K562 (cell line): ENCODE measurements around the gene HLA-DPA1. TPM values are rescaled to one million over a fixed set of nuclear protein-coding genes. Genes with fewer than 3 reads are reported as not detected.

Experiments
- ATAC-seq: fragments of 200-7000 bp; cut with Tn5 transposase; 3 replicates; pipeline ENCODE4 v1.9.1; 2020; ENCODE audit warnings: moderate library complexity
- BruUV-seq: library from RNA; stranded (reverse); fragments of 400-500 nt; replicated peaks from 2 replicates; lab custom pipeline; 2021; lab: Mats Ljungman, UMichigan
- CTCF ChIA-PET: fragments of 300-600 bp; formaldehyde crosslinking; extraction: SDS; loops from one replicate; lab custom pipeline; 2021; ENCODE audit warnings: low intra/inter-chr PET ratio; lab: Yijun Ruan, JAX
- POLR2A ChIA-PET: fragments of 300-600, 350-650 bp; sonication (Branson Sonifier 250); formaldehyde crosslinking; extraction: SDS; loops from one replicate; lab custom pipeline; 2021; ENCODE audit warnings: antibody characterized with exemption, inconsistent platforms; lab: Yijun Ruan, JAX
- DNase-seq, 4 experiments: peaks; one replicate each; pipeline versions ENCODE4 v3.0.0 to v3.0.0-alpha.2; 2011 to 2018; ENCODE audit warnings: low spot score in 3 of 4, mixed read lengths in 3 of 4; ENCODE audit errors: extremely low read depth in 1 of 4
- FAIRE-seq: peaks from 2 replicates; lab custom pipeline; 2011; peaks lifted over from hg19 to GRCh38; lab: Jason Lieb, UNC
- H2AFZ ChIP-seq: 2 replicates; pipeline ENCODE4 v1.6.0; 2011; ENCODE audit warnings: low read depth, low read length, control low read depth, inconsistent platforms
- H3K27ac ChIP-seq: fragments of 200-600 bp; 3 replicates; pipeline ENCODE4 v1.8.0; 2011; ENCODE audit warnings: low read depth, mild to moderate bottlenecking, control low read depth, inconsistent platforms, low read length, moderate library complexity, mixed read lengths; ENCODE audit errors: extremely low read depth
- H3K27me3 ChIP-seq, 2 experiments: fragments of 300-600 bp in 1 of 2; 2 replicates in 1 of 2; 3 replicates in 1 of 2; pipeline versions ENCODE4 v1.6.0 to v1.8.0; 2011; ENCODE audit warnings: inconsistent platforms in 2 of 2, low read length in 2 of 2, mild to moderate bottlenecking in 1 of 2, mixed read lengths in 1 of 2, moderate library complexity in 1 of 2; ENCODE audit not compliant: control insufficient read depth in 2 of 2, insufficient read depth in 2 of 2
- H3K36me3 ChIP-seq: fragments of 300-600 bp; 3 replicates; pipeline ENCODE4 v1.8.0; 2011; ENCODE audit warnings: mild to moderate bottlenecking, low read length, inconsistent platforms; ENCODE audit not compliant: control insufficient read depth, insufficient read depth
- H3K4me1 ChIP-seq, 2 experiments: fragments of 200-600 bp in 1 of 2; replicated peaks in 1 of 2; 2 replicates in 1 of 2; 3 replicates in 1 of 2; pipeline versions ENCODE4 v1.5.1 to v1.8.0; 2011; ENCODE audit warnings: inconsistent platforms in 2 of 2, low read length in 2 of 2, mild to moderate bottlenecking in 1 of 2, mixed read lengths in 1 of 2, moderate library complexity in 1 of 2; ENCODE audit not compliant: control insufficient read depth in 2 of 2, insufficient read depth in 2 of 2
- H3K4me2 ChIP-seq: 2 replicates; pipeline ENCODE4 v1.6.1; 2011; ENCODE audit warnings: low read length, control low read depth, inconsistent platforms, mixed read lengths; ENCODE audit not compliant: insufficient read depth
- H3K4me3 ChIP-seq: fragments of 200-600 bp; sonication (generic), shearing (Covaris generic); 2 replicates; pipeline ENCODE4 v1.5.1; 2016; ENCODE audit warnings: control low read depth, inconsistent platforms
- H3K79me2 ChIP-seq: fragments of 200-600 bp; 3 replicates; pipeline ENCODE4 v1.8.0; 2011; ENCODE audit warnings: low read length, inconsistent platforms; ENCODE audit not compliant: control insufficient read depth, insufficient read depth
- H3K9ac ChIP-seq, 2 experiments: 2 replicates each; pipeline versions ENCODE4 v1.6.0 to v1.6.1; 2011; ENCODE audit warnings: low read depth in 2 of 2, low read length in 2 of 2, control low read depth in 1 of 2, inconsistent platforms in 1 of 2, mild to moderate bottlenecking in 1 of 2, mixed read lengths in 1 of 2; ENCODE audit not compliant: insufficient read depth in 1 of 2
- H3K9me1 ChIP-seq: one replicate; pipeline ENCODE4 v1.6.0; 2011; ENCODE audit warnings: inconsistent platforms, mild to moderate bottlenecking, low read length, moderate library complexity; ENCODE audit not compliant: control insufficient read depth, insufficient read depth
- H3K9me3 ChIP-seq: replicated peaks from 2 replicates; pipeline ENCODE4 v1.5.1; 2011; ENCODE audit warnings: low read depth, low read length, inconsistent platforms; ENCODE audit not compliant: control insufficient read depth, insufficient read depth
- H4K20me1 ChIP-seq: replicated peaks from 2 replicates; pipeline ENCODE4 v1.6.1; 2011; ENCODE audit warnings: low read length, inconsistent platforms, mixed read lengths; ENCODE audit not compliant: control insufficient read depth, insufficient read depth
- CBX5 ChIP-seq: IDR thresholded peaks from 2 replicates; pipeline ENCODE4 v1.6.1; 2014; ENCODE audit warnings: low read depth, borderline replicate concordance
- DACH1 ChIP-seq: fragments of 450-650 bp; IDR thresholded peaks from 2 replicates; pipeline ENCODE4 v1.6.1; 2018; ENCODE audit not compliant: partially characterized antibody
- DNMT1 ChIP-seq: fragments of 450-650 bp; IDR thresholded peaks from 2 replicates; pipeline ENCODE4 v1.6.1; 2016; ENCODE audit warnings: antibody characterized with exemption, mild to moderate bottlenecking
- FOXO4 ChIP-seq: fragments of 450-650 bp; formaldehyde crosslinking; IDR thresholded peaks from 2 replicates; pipeline ENCODE4 v1.4.0; 2020; ENCODE audit warnings: mild to moderate bottlenecking, moderate library complexity
- GTF2B ChIP-seq: IDR thresholded peaks from 2 replicates; pipeline ENCODE4 v1.6.1; 2011; ENCODE audit not compliant: insufficient read length; ENCODE audit errors: extremely low read depth
- HNRNPUL1 ChIP-seq: fragments of 200-400 bp; formaldehyde crosslinking; IDR thresholded peaks from 2 replicates; pipeline ENCODE4 v1.6.1; 2017; ENCODE audit warnings: low read length
- PRPF4 ChIP-seq: fragments of 200-400 bp; formaldehyde crosslinking; IDR thresholded peaks from one replicate; pipeline ENCODE4 v1.6.1; 2017; ENCODE audit warnings: low read length, low read depth, mild to moderate bottlenecking; ENCODE audit not compliant: insufficient read depth, poor library complexity, severe bottlenecking
- RBM39 ChIP-seq: fragments of 200-400 bp; formaldehyde crosslinking; optimal IDR thresholded peaks from 2 replicates; pipeline ENCODE3; 2018; ENCODE audit warnings: low read depth, low read length
- ZFP1 ChIP-seq: fragments of 450-650 bp; formaldehyde crosslinking; IDR thresholded peaks from 2 replicates; pipeline ENCODE4 v1.4.0; 2020; ENCODE audit warnings: mild to moderate bottlenecking, mixed read lengths
- ZNF347 ChIP-seq: fragments of 450-650 bp; formaldehyde crosslinking; IDR thresholded peaks from 2 replicates; pipeline ENCODE4 v1.4.0; 2020; ENCODE audit warnings: low read depth, mild to moderate bottlenecking, moderate library complexity
- ZNF354B ChIP-seq: fragments of 250-450 bp; sonication (Bioruptor Pico); IDR thresholded peaks from 2 replicates; pipeline ENCODE4 v1.4.0; 2020
- ZNF518B ChIP-seq: fragments of 250-450 bp; sonication (Bioruptor Pico); IDR thresholded peaks from 2 replicates; pipeline ENCODE4 v1.5.0; 2021; ENCODE audit warnings: mild to moderate bottlenecking, moderate library complexity
- ZNF79 ChIP-seq: fragments of 250-450 bp; sonication (Bioruptor Pico); IDR thresholded peaks from 2 replicates; pipeline ENCODE4 v1.4.0; 2020; ENCODE audit warnings: low read depth, mild to moderate bottlenecking, moderate library complexity
- WGBS: fragments of 100-300 bp; shearing (Covaris generic); methylation state at CpG from one replicate; pipeline ENCODE4 v1.1.6; 2016; ENCODE audit warnings: low coverage, mixed read lengths; ENCODE audit not compliant: insufficient coverage; ENCODE audit errors: missing lambda C conversion rate; 5-methylcytosine and 5-hydroxymethylcytosine counted together
- in situ Hi-C: fragments of 300-500 bp; cut with MboI; formaldehyde crosslinking; loops from 4 replicates; pipeline ENCODE4 v1.15.0; 2018; ENCODE audit warnings: inconsistent platforms, mixed read lengths
- intact Hi-C: fragments of 100-400 bp; cut with micrococcal nuclease; formaldehyde crosslinking; loops from 2 replicates; pipeline ENCODE4 v1.14.2; 2022
- polyA plus RNA-seq, 8 experiments: library from polyadenylated mRNA; depleted of rRNA in 4 of 8; stranded (reverse) in 5 of 8; unstranded in 3 of 8; fragments of >200 nt; fragmentation: Nextera tagmentation in 2 of 8; fragmentation: Illumina TruSeq in 1 of 8; extraction: Ambion mirVana in 2 of 8; extraction: Trizol in 1 of 8; gene quantifications; 2 replicates each; pipeline versions ENCODE4 v1.2.1 to v1.2.3, GENCODE V29; 2011 to 2014; ENCODE audit warnings: inconsistent platforms in 1 of 8, missing spikeins in 1 of 8
- total RNA-seq, 7 experiments: library from RNA; depleted of rRNA in 6 of 7; stranded (reverse); fragments of >200 nt in 6 of 7; fragmentation: Illumina TruSeq in 2 of 7; extraction: Trizol in 2 of 7; gene quantifications; 2 replicates each; pipeline versions ENCODE4 v1.2.1 to v1.2.3, GENCODE V29; 2011 to 2021; ENCODE audit warnings: low replicate concordance in 1 of 7

Gene HLA-DPA1
- total and polyA plus RNA-seq, 9 of the 15 experiments (the other 6 are each of a cell fraction or from before 2014, with no cell fraction given), result 0.23 to 0.93 (median 0.55) TPM

- no peaks in the 10 kb centered on the region for H3K9me3 ChIP-seq
- WGBS, result 2% methylated on average over 3 of the region's 3 CpGs
- H3K4me2 ChIP-seq, result no peak overlapping the region
- CTCF ChIA-PET, result no interaction called here
- no peaks in the 10 kb centered on the region for H3K9me1 ChIP-seq
- H3K4me1 ChIP-seq, result no peaks in the 10 kb centered on the region
- no peaks in the 10 kb centered on the region for H4K20me1 ChIP-seq
- H3K36me3 ChIP-seq, result no peaks in the 10 kb centered on the region
- in situ Hi-C loops, result no loop called here
- no peak for ATAC-seq
- DNase-seq, result no peak
- H3K4me3 ChIP-seq, result no peak overlapping the region
- H2AFZ ChIP-seq, result no peak overlapping the region
- no peak overlapping the region for H3K9ac ChIP-seq
- no peak overlapping the region for H3K27ac ChIP-seq
- POLR2A ChIA-PET, result no interaction called here
- FAIRE-seq, result no peak
- peaks cover 6 to 18% of the 10 kb centered on the region in 2 experiments; a peak in 4 of 5 replicates for H3K27me3 ChIP-seq
- intact Hi-C loops, result no loop called here
- TF ChIP-seq ZNF354B (CRISPR knock-in tag) (no peak), ZNF79 (no peak), FOXO4 (no peak), HNRNPUL1 (no peak), ZFP1 (CRISPR knock-in tag) (no peak), GTF2B (no peak), PRPF4 (no peak), ZNF518B (CRISPR knock-in tag) (no peak), CBX5 (no peak), RBM39 (no peak), ZNF347 (CRISPR knock-in tag) (no peak), DACH1 (no peak), DNMT1 (no peak)
- no TSS peak for BruUV-seq
- no peaks in the 10 kb centered on the region for H3K79me2 ChIP-seq
These were observed 31.9 kb upstream of the HLA-DPA1 start for GRCh38 chr6:33105386-33105785.
